Adipose tissue (tissue), 3 donors: ENCODE results near the gene LPAR6. TPM values are rescaled to one million over a fixed set of nuclear protein-coding genes. Genes with fewer than 3 reads are reported as not detected.

Experiments used
- H3K27ac ChIP-seq: one replicate; pipeline ENCODE4 v1.5.1; 2013; ENCODE audit warnings: low read depth, low read length
- WGBS, 3 donors: extraction: QIAGEN DNeasy Blood & Tissue Kit; methylation state at CpG; one replicate each; pipeline ENCODE4 v1.1.7; 2013; 5-methylcytosine and 5-hydroxymethylcytosine counted together
- polyA plus RNA-seq, 3 donors: library from polyadenylated mRNA; stranded (reverse); fragments of 200-250 nt; gene quantifications; one replicate each; pipeline ENCODE4 v1.2.3, GENCODE V29; 2013
- donor health status: healthy with polysubstance abuse.
- donor health status: Bipolar disorder and iron deficiency.
- donor health status: healthy.

LPAR6 gene
- polyA plus RNA-seq, 3 donors: 5.2 to 26.3 (median 24.0) TPM

DNA sequence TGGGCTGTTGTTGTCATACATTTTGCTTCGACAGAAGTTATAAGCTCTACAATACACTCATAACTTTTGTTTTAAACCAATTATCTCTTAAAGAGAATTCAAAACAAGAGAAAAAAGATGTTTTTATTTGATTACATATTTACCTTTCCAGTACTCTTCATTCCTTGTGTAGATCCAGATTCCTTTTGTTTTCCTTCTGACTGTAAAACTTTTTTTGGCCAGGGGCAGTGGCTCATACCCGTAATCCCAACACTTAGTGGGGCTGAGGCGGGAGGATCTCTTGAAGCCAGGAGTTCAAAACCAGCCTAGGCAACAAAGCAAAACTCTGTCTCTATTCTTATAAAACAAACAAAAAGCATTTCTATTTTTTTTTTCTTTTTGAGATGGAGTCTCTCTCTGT lies 21.7 kb downstream of the LPAR6 start:
- 98 to 100% (median 100%) methylated on average over 3 of the region's 3 CpGs for WGBS, 3 donors
- H3K27ac ChIP-seq: no peak overlapping the region

DNA sequence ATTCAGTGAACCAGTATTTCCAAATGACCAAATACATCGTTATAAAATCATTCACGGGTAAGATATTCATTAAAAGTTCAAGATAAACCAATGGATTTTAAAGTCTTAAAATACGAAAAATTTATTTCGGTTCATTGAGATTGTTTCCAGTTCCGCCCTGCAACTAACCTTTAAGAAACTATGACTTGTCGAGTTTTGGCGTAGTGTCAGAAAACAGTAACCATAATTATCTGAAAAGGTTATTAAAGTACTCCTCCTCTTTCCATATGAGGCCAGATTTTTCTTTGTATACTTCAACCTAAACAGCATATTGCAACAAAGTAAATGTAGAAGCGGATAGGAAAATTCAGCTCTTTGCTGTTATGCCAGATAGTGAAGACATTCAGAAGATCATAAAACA lies 26.1 kb downstream of the LPAR6 start:
- WGBS, 3 donors: 95 to 98% (median 97%) methylated on average over 8 of the region's 8 CpGs
- H3K27ac ChIP-seq: no peak overlapping the region

DNA sequence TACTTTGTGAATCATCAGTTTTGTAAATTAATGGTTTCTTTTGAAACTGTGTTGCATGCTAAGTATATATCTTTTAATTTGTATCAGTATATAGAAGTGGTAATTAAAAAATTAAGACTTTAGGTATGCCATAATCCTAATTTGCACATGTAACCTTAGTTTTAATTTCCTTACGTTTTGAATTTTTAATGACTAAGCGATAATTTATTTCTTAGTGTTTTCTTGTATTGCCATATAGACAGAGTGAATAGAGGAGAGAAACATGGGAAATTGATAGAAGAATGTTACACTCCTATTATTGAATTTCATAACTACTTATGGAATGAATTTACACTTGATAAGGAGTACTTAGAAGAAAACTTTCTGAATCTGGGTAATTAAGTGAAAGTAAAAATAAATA lies 29.5 kb downstream of the LPAR6 start:
- H3K27ac ChIP-seq: no peak overlapping the region
- 95 to 99% (median 96%) methylated on average over 2 of the region's 2 CpGs for WGBS, 3 donors

DNA sequence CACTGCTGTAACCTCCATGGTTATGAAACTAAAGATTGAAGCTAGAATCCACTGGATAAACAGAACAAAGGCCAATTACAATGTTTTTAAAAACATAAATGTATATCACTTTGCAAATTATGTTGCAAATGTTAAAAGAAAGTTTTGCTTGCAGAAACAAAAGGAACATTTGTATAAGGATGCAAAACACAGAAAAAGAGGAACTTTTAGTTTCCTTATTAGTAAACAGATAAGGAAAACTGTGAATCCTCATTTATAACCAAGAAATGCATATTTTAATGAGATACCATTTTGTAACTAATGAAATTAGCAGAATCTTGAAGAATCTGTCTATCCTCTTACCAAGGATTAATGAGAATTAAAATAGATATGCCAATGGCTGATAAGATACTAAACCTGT lies 32.3 kb downstream of the LPAR6 start:
- H3K27ac ChIP-seq: no peak overlapping the region

DNA sequence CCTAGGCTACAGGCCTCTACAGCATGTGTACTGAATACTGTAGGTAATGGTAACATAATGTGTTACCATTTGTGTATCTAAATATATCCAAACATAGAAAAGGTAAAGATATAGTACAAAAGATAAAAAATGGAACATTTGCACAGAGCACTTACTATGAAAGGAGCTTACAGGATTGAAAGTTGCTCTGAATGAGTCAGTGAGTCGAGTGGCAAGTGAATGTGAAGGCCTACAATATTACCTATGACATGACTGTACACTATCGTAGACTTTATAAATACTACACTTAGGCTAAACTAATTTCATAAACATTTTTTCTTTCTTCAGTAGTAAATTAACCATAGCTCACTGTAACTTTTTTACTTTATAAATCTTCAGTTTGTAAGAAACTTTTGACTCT lies 35.1 kb downstream of the LPAR6 start:
- WGBS, 3 donors: 93 to 98% (median 97%) methylated on average over 2 of the region's 2 CpGs

DNA sequence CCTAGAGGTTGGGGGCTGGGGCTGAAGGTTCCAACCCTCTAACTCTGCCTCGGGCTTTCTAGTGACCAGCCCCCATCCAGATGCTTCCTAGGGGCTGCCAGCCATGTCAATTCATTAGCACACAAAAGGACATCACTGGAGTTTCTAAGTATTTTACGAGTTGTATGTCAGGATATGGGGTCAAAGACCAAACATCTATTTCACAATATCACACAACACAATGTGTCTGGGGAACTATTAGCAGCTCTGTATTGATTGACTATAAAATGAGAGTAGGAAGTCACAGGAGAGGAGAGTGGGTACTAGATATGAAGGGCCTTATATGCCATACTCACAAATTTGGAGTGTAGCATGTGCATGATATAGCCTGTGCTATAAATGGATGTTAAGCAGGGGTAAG lies 42.1 kb downstream of the LPAR6 start:
- H3K27ac ChIP-seq: no peak overlapping the region
- WGBS, 3 donors: 60 to 75% (median 64%) methylated on average over 2 of the region's 2 CpGs

More for the DNA sequence above, 35.1 kb downstream of the LPAR6 start:
- no peak overlapping the region for H3K27ac ChIP-seq

DNA sequence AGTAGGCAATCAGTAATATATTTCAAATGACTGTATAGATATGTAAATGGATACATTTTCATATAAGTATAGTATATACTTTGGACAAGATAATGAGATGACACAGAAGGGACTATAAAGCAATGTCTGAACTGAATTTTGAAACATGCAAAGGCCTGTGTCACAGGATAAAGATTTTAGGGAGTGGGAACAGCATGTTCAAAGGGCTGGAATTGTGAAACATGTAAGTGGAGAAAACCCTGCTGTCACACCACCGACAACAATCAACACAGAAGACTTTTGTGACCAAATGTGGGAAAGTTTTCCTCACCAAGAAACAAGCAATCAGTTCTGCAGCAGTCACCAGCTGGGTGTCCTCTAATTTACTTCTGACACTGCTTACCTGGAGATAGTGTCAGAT lies 42.9 kb downstream of the LPAR6 start:
- 76 to 96% (median 89%) methylated on average over 1 of the region's 1 CpG for WGBS, 3 donors
- H3K27ac ChIP-seq: no peak overlapping the region

Other genes starting within 250 kb of the LPAR6 start
- gene ITM2B, start 179.9 kb downstream of the LPAR6 start, polyA plus RNA-seq: 100 to 1,000 TPM; 154 to 538 (median 387) TPM
- 10 to 100 TPM in 2 of 3 donors, 1 to 10 TPM in 1; 5.7 to 16.8 (median 13.2) TPM for gene RB1, start 109.4 kb downstream of the LPAR6 start, polyA plus RNA-seq
- gene RCBTB2, start 120.0 kb upstream of the LPAR6 start, polyA plus RNA-seq: 10 to 100 TPM in 1 of 3 donors, 1 to 10 TPM in 2; 3.8 to 12.1 (median 6.2) TPM
- gene CYSLTR2, start 240.8 kb upstream of the LPAR6 start, polyA plus RNA-seq: 1 to 10 TPM in 1 of 3 donors, under 1 TPM in 2; 0.07 to 2.0 (median 0.55) TPM